ENCODE measurements around the gene POLR2E. TPM values are rescaled to one million over a fixed set of nuclear protein-coding genes. Genes with fewer than 3 reads are reported as not detected.
A peak's percentile ranks its signal among the peaks of the same experiment; 100 is the strongest.

The POLR2E gene
- total and polyA plus RNA-seq, 2 donors from 2014 or later = 158 to 189 TPM

- H3K36me3 ChIP-seq (ENCODE audit: control insufficient read depth in 2 of 3, insufficient read depth in 3 of 3, low read length in 3 of 3) = peaks cover 0 to 10% (median 2%) of the 10 kb centered on the region in 3 donors
- TF ChIP-seq CTCF (IDR thresholded peaks at IDR 0.05; ENCODE audit: borderline replicate concordance, extremely low read depth, insufficient read depth) = peak; percentile 1
- FAIRE-seq = no peak
Measured at GRCh38 chr19:1106841-1107660, 11.9 kb upstream of the POLR2E start.

GRCh38 chr19:1105873-1106840 is 11.0 kb upstream of the POLR2E start:
- Histone ChIP-seq H3K4me1 (ENCODE audit: control insufficient read depth in 2 of 3, insufficient read depth in 2 of 3, low read depth in 1 of 3, low read length in 3 of 3) (peaks cover 0 to 26% (median 21%) of the 10 kb centered on the region in 3 donors), H3K9ac (ENCODE audit: low read length in 3 of 3) (no peak overlapping the region), H3K27ac (ENCODE audit: low read depth in 2 of 2, low read length in 2 of 2) (no peak overlapping the region), H3K36me3 (ENCODE audit: control insufficient read depth in 2 of 3, insufficient read depth in 3 of 3, low read length in 3 of 3) (peaks cover 0 to 10% (median 2%) of the 10 kb centered on the region in 3 donors), H3K27me3 (ENCODE audit: control insufficient read depth, insufficient read depth, low read length) (no peaks in the 10 kb centered on the region), H3K4me3 (ENCODE audit: low read length in 3 of 3) (no peak overlapping the region), H3K9me3 (ENCODE audit: control insufficient read depth in 2 of 3, insufficient read depth in 1 of 3, low read length in 3 of 3) (no peaks in the 10 kb centered on the region)
- DNase-seq (no peak), FAIRE-seq (no peak)
- no peak for TF ChIP-seq CTCF (IDR thresholded peaks at IDR 0.05; ENCODE audit: borderline replicate concordance, extremely low read depth, insufficient read depth)
- intact Hi-C loops (cut with DNase I) = no loop called here

More at GRCh38 chr19:1106841-1107660, 11.9 kb upstream of the POLR2E start:
- Histone ChIP-seq H3K9me3 (ENCODE audit: control insufficient read depth in 2 of 3, insufficient read depth in 1 of 3, low read length in 3 of 3) (no peaks in the 10 kb centered on the region), H3K27ac (ENCODE audit: low read depth in 2 of 2, low read length in 2 of 2) (no peak overlapping the region), H3K9ac (ENCODE audit: low read length in 3 of 3) (no peak overlapping the region), H3K4me3 (ENCODE audit: low read length in 3 of 3) (no peak overlapping the region), H3K4me1 (ENCODE audit: control insufficient read depth in 2 of 3, insufficient read depth in 2 of 3, low read depth in 1 of 3, low read length in 3 of 3) (peaks cover 0 to 17% (median 15%) of the 10 kb centered on the region in 3 donors), H3K27me3 (ENCODE audit: control insufficient read depth, insufficient read depth, low read length) (no peaks in the 10 kb centered on the region)
- intact Hi-C loops (cut with DNase I) = no loop called here
- no peak for DNase-seq

- Histone ChIP-seq H3K36me3 (ENCODE audit: control insufficient read depth in 2 of 3, insufficient read depth in 3 of 3, low read length in 3 of 3) (peaks cover 0 to 10% (median 2%) of the 10 kb centered on the region in 3 donors), H3K27ac (ENCODE audit: low read depth in 2 of 2, low read length in 2 of 2) (peak overlapping the region; percentile 87 to 95), H3K4me1 (ENCODE audit: control insufficient read depth in 2 of 3, insufficient read depth in 2 of 3, low read depth in 1 of 3, low read length in 3 of 3) (peaks cover 0 to 26% (median 22%) of the 10 kb centered on the region in 3 donors), H3K4me3 (ENCODE audit: low read length in 3 of 3) (peak overlapping the region; percentile 53 to 74 (median 65)), H3K27me3 (ENCODE audit: control insufficient read depth, insufficient read depth, low read length) (no peaks in the 10 kb centered on the region), H3K9ac (ENCODE audit: low read length in 3 of 3) (peak overlapping the region; percentile 22 to 84 (median 63)), H3K9me3 (ENCODE audit: control insufficient read depth in 2 of 3, insufficient read depth in 1 of 3, low read length in 3 of 3) (no peaks in the 10 kb centered on the region)
- DNase-seq (peak in 4 of 5 donors; percentile 48 to 74 (median 67)), FAIRE-seq (no peak)
- TF ChIP-seq CTCF (IDR thresholded peaks at IDR 0.05; ENCODE audit: borderline replicate concordance, extremely low read depth, insufficient read depth) = no peak
- intact Hi-C loops (cut with DNase I) = no loop called here
Measured at GRCh38 chr19:1105008-1105872, 10.1 kb upstream of the POLR2E start.
